Gastrocnemius medialis (tissue), 4 donors: ENCODE results near the gene IQSEC1. TPM values are rescaled to one million over a fixed set of nuclear protein-coding genes. Genes with fewer than 3 reads are reported as not detected.

Experiments used
- ATAC-seq, 2 donors: fragments of 150-250 bp; one replicate each; pipeline ENCODE4 v1.9.1; 2016
- DNase-seq, 2 donors: peaks; one replicate each; pipeline ENCODE4 v3.0.0-alpha.2; 2019
- H3K27ac ChIP-seq, 4 donors: fragments of 200-600 bp; sonication (generic); 1 replicate in 1 of 4; 2 replicates in 3 of 4; pipeline ENCODE4 v1.5.1; 2016 to 2018; ENCODE audit warnings: mild to moderate bottlenecking in 2 of 4, moderate library complexity in 1 of 4
- H3K27me3 ChIP-seq, 3 donors: fragments of 200-600 bp; sonication (generic) in 2 of 3; 1 replicate in 1 of 3; 2 replicates in 2 of 3; pipeline versions ENCODE4 v1.5.1 to v1.6.0; 2016 to 2019; ENCODE audit warnings: mild to moderate bottlenecking in 1 of 3, moderate library complexity in 1 of 3
- H3K36me3 ChIP-seq, 2 donors: fragments of 200-600 bp; sonication (generic) in 1 of 2; one replicate each; pipeline ENCODE4 v1.5.1; 2017 to 2018
- H3K4me1 ChIP-seq, 2 donors: fragments of 200-600 bp; sonication (generic) in 1 of 2; one replicate each; pipeline ENCODE4 v1.5.1; 2016 to 2017; ENCODE audit warnings: mild to moderate bottlenecking in 2 of 2
- H3K4me3 ChIP-seq, 4 donors: fragments of 200-600 bp; sonication (generic) in 3 of 4; 1 replicate in 1 of 4; 2 replicates in 3 of 4; pipeline ENCODE4 v1.5.1; 2016 to 2019; ENCODE audit warnings: mild to moderate bottlenecking in 2 of 4
- H3K9me3 ChIP-seq, 3 donors: fragments of 200-600 bp; sonication (generic) in 2 of 3; 1 replicate in 1 of 3; 2 replicates in 2 of 3; pipeline ENCODE4 v1.5.1; 2016 to 2019
- CTCF ChIP-seq, 5 experiments: fragments of 450-650 bp in 3 of 5; fragments of 200-600 bp in 2 of 5; sonication (generic) in 2 of 5; IDR thresholded peaks in 4 of 5; conservative IDR thresholded peaks in 1 of 5; 1 replicate in 4 of 5; 2 replicates in 1 of 5; pipeline ENCODE4 v1.5.1; 2016 to 2019; ENCODE audit warnings: antibody characterized with exemption in 5 of 5, mild to moderate bottlenecking in 3 of 5, moderate library complexity in 3 of 5
- POLR2A ChIP-seq, 2 donors: fragments of 450-650 bp; IDR thresholded peaks; one replicate each; pipeline ENCODE4 v1.6.1; 2017; ENCODE audit warnings: antibody characterized with exemption in 2 of 2, mild to moderate bottlenecking in 2 of 2, moderate library complexity in 2 of 2
- in situ Hi-C, 4 donors: fragments of 200-750 bp; cut with MboI; loops; one replicate each; pipeline versions ENCODE4 v1.15.0 to v1.8.0; 2017; ENCODE audit warnings: low sequenced_read_pairs in 4 of 4
- intact Hi-C: fragments of 100-400 bp; cut with DNase I; formaldehyde crosslinking; loops from one replicate; pipeline ENCODE4 v1.15.1; 2023; ENCODE audit warnings: low total_unique reads
- total RNA-seq, 4 donors: library from RNA; depleted of rRNA; stranded (reverse); fragments of >200 nt; gene quantifications; one replicate each; pipeline versions ENCODE4 v1.1.0 to v1.2.3, GENCODE V29; 2016

Gene IQSEC1
- total RNA-seq, 4 donors from 2014 or later: 15.2 to 31.3 (median 28.0) TPM

- Histone ChIP-seq H3K4me1 (no peaks in the 10 kb centered on the region), H3K9me3 (no peaks in the 10 kb centered on the region), H3K4me3 (no peak overlapping the region), H3K27me3 (no peaks in the 10 kb centered on the region), H3K27ac (no peak overlapping the region), H3K36me3 (no peaks in the 10 kb centered on the region)
- in situ Hi-C loops (no loop called here), intact Hi-C loops (no loop called here)
- DNase-seq (no peak), ATAC-seq (no peak)
- no peak for TF ChIP-seq POLR2A (IDR thresholded peaks at IDR 0.05)
- no peak for TF ChIP-seq CTCF (IDR thresholded peaks at IDR 0.05 in 4 of 5, conservative IDR thresholded peaks at IDR 0.05 in 1 of 5)
These were observed 35.6 kb downstream of the IQSEC1 start for GRCh38 chr3:13037458-13038117.

- TF ChIP-seq CTCF (IDR thresholded peaks at IDR 0.05 in 4 of 5, conservative IDR thresholded peaks at IDR 0.05 in 1 of 5) (no peak), POLR2A (IDR thresholded peaks at IDR 0.05) (no peak)
These were observed 38.4 kb downstream of the IQSEC1 start for GRCh38 chr3:13034861-13035260.

DNA sequence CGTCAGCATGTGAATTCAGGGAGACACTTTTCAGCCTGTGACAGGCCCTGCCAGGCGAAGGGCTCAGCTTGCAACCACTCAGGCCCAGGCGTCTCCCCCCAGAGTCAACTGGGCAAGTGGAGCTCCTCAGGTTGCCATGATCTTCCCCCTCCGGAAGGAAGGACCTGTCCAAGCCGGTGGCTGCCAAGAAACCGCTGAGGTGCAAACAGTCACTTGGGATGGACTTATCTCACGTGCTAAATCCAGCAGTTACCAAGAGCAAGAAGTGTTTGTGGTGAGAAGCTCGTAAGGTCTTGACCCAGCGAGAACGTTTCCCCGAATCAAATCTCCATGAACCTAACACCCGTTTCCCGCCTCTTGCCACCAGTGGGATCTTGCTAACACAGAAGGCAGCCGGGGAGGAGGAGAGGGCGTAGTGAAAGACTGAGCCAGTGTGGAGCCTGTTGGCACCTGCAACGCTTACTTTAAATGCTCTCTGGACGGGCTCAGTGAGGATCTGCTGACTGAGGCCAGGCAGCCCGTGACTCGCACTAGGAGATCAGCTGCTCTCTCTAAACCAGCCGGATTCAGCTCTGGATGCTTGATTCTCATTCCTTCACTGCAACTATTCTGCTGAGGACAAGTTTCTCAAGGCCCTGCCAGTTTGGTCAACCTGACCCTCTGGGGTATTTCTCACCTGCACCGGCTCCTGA is 39.0 kb downstream of the IQSEC1 start:
- TF ChIP-seq CTCF (IDR thresholded peaks at IDR 0.05 in 4 of 5, conservative IDR thresholded peaks at IDR 0.05 in 1 of 5) (no peak), POLR2A (IDR thresholded peaks at IDR 0.05) (no peak)
- in situ Hi-C loops: no loop called here
- Histone ChIP-seq H3K9me3 (no peaks in the 10 kb centered on the region), H3K27me3 (no peaks in the 10 kb centered on the region), H3K36me3 (no peaks in the 10 kb centered on the region), H3K27ac (peak overlapping the region in 1 of 4 donors; percentile 18), H3K4me1 (no peaks in the 10 kb centered on the region), H3K4me3 (no peak overlapping the region)
- peak; percentile 33 to 63 for ATAC-seq
- no peak for DNase-seq
- intact Hi-C loops: no loop called here

More at GRCh38 chr3:13034861-13035260, 38.4 kb downstream of the IQSEC1 start:
- H3K27ac ChIP-seq: no peak overlapping the region
- no peak overlapping the region for H3K4me3 ChIP-seq
- H3K27me3 ChIP-seq: no peaks in the 10 kb centered on the region
- no peaks in the 10 kb centered on the region for H3K9me3 ChIP-seq
- DNase-seq (no peak), ATAC-seq (no peak)
- H3K36me3 ChIP-seq: no peaks in the 10 kb centered on the region
- in situ Hi-C loops (no loop called here), intact Hi-C loops (no loop called here)
- H3K4me1 ChIP-seq: no peaks in the 10 kb centered on the region

GRCh38 chr3:13032206-13032605 is 41.0 kb downstream of the IQSEC1 start:
- ATAC-seq (no peak), DNase-seq (no peak)
- Histone ChIP-seq H3K9me3 (no peaks in the 10 kb centered on the region), H3K4me1 (no peaks in the 10 kb centered on the region), H3K36me3 (no peaks in the 10 kb centered on the region), H3K27me3 (no peaks in the 10 kb centered on the region), H3K27ac (no peak overlapping the region), H3K4me3 (no peak overlapping the region)
- in situ Hi-C loops (no loop called here), intact Hi-C loops (no loop called here)
- TF ChIP-seq CTCF (IDR thresholded peaks at IDR 0.05 in 4 of 5, conservative IDR thresholded peaks at IDR 0.05 in 1 of 5) (no peak), POLR2A (IDR thresholded peaks at IDR 0.05) (no peak)
